ENCODE data around the gene STAT5B. TPM values are rescaled to one million over a fixed set of nuclear protein-coding genes. Genes with fewer than 3 reads are reported as not detected.
"Not testable (repeated sequence)": the region's sequence is repeated elsewhere in the genome, so short reads cannot be mapped to it uniquely, and the experiment has no call there.

The STAT5B gene
- total RNA-seq, 2 experiments from 2014 or later, result 128 to 129 TPM

DNA sequence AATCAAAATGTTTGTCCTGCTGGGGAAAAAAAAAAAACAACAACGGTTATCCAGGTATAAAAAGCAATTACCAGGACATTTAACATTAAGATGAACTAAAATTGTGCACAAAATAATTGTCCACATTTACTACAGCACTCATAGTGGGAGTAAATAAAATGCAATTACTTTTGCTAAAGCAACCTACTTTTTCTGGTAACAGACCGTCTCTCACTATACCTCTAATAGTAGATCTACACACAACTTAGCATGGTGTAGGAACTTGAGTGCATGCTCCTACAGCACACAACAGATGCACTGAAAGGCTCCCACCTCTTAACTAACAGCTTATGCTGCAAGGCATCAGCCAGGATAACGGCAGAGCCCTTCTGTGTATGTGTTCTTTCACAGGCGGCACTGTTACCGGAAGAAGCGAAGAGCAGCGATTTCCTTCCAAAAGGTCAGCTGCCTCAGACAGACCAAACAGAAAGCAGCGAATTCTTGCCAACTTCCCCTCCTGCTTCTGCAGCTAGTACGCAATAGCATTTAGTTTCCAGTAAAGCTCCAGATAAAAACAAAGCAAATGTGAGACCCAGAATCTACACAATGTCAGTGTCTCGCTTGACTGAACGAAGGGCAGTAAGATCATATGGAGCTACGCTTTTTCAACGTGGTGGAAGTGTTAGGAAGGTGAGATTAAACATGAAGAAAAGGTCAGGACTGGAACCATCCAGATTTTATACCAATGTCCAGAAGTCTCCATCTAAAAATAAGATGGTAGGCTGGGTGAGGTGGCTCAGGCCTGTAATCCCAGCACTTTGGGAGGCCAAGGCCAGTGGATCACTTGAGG, 27.6 kb downstream of the STAT5B start:
- CTCF ChIA-PET, result interaction anchor here (0.7 to 3.8 kb wide), 15 partner anchors 10 to 74 kb away, joined by 3 to 25 read pairs (median 4); no protein-coding TSS in a partner anchor
- POLR2A ChIA-PET, result interaction anchor here (0.6 to 6.0 kb wide), 14 partner anchors 10 to 558 kb away, joined by 3 to 136 read pairs (median 4); partner anchors contain the start of genes STAT5A and STAT5B
- Mint-ChIP-seq H3K27me3 (no peaks in the 10 kb centered on the region), H3K9me3 (no peaks in the 10 kb centered on the region), H3K4me3 (peak overlapping the region; percentile 77), H3K36me3 (ENCODE audit: low read depth) (peaks cover 18% of the 10 kb centered on the region), H3K4me1 (ENCODE audit: low read depth) (peaks cover 69% of the 10 kb centered on the region), H3K27ac (peak overlapping the region; percentile 98)
- intact Hi-C loops (cut with micrococcal nuclease), result loop anchor here (2.0 kb wide), 1 partner anchor 20 kb away; no protein-coding TSS in a partner anchor
- DNase-seq, result peak; percentile 88
- TF ChIP-seq, protein P1, sequence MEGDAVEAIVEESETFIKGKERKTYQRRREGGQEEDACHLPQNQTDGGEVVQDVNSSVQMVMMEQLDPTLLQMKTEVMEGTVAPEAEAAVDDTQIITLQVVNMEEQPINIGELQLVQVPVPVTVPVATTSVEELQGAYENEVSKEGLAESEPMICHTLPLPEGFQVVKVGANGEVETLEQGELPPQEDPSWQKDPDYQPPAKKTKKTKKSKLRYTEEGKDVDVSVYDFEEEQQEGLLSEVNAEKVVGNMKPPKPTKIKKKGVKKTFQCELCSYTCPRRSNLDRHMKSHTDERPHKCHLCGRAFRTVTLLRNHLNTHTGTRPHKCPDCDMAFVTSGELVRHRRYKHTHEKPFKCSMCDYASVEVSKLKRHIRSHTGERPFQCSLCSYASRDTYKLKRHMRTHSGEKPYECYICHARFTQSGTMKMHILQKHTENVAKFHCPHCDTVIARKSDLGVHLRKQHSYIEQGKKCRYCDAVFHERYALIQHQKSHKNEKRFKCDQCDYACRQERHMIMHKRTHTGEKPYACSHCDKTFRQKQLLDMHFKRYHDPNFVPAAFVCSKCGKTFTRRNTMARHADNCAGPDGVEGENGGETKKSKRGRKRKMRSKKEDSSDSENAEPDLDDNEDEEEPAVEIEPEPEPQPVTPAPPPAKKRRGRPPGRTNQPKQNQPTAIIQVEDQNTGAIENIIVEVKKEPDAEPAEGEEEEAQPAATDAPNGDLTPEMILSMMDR (IDR thresholded peaks at IDR 0.05), result no peak
- peak; percentile 86 for ATAC-seq

DNA sequence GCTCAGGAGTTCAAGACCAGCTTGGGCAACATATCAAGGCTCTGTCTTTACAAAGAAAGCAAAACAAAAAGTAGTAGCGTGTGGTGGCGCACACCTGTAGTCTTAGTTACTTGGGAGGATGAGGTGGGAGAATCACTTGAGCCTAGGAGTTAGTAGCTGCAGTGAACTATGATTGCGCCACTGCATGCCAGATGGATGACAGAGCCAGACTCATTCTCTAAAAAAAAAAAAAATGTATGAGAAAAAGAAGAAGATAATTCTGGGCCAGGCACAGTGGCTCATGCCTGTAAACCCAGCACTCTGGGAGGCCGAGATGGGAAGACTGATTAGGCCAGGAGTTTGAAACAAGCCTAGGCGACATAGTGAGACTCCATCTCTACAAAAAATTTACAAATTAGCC, 28.5 kb downstream of the STAT5B start:
- DNase-seq, result no peak

DNA sequence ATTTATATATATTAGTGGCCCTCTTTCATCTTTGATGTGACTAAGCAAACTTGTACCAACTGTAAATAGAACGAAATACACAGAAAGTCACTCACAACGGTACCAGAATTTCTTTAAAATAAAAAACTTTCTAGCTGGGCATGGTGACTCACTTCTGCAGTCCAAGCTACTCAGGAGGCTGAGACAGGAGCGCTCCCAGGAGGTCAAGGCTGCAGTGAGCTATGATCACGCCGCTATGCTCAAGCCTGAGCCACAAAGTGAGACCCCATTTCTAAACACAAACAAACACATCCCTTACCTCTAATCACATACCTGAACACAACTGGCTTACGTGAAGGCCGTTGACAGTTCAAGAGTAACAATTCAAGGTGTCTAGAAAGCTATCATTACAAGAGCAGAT, 29.7 kb downstream of the STAT5B start:
- H3K27me3 Mint-ChIP-seq, result no peaks in the 10 kb centered on the region
- POLR2A ChIA-PET, result interaction anchor here (0.5 to 6.0 kb wide), 7 partner anchors 8 to 226 kb away, joined by 3 to 136 read pairs (median 4); partner anchors contain the start of genes STAT5A and STAT5B
- H3K27ac Mint-ChIP-seq, result peak overlapping the region; percentile 98
- H3K4me1 Mint-ChIP-seq (ENCODE audit: low read depth), result peaks cover 59% of the 10 kb centered on the region
- no peaks in the 10 kb centered on the region for H3K9me3 Mint-ChIP-seq
- TF ChIP-seq, protein P1 (IDR thresholded peaks at IDR 0.05), result no peak
- ATAC-seq, result peak; percentile 10
- peak overlapping the region; percentile 39 for H3K4me3 Mint-ChIP-seq
- DNase-seq, result peak; percentile 28
- CTCF ChIA-PET, result interaction anchor here (1.0 to 3.8 kb wide), 5 partner anchors 23 to 159 kb away, joined by 3 to 25 read pairs (median 14); no protein-coding TSS in a partner anchor
- H3K36me3 Mint-ChIP-seq (ENCODE audit: low read depth), result peaks cover 18% of the 10 kb centered on the region
- intact Hi-C loops (cut with micrococcal nuclease), result no loop called here

More for the DNA sequence above, 28.5 kb downstream of the STAT5B start:
- Mint-ChIP-seq H3K27ac (peak overlapping the region; percentile 98), H3K36me3 (ENCODE audit: low read depth) (peaks cover 18% of the 10 kb centered on the region), H3K9me3 (no peaks in the 10 kb centered on the region), H3K4me3 (peak overlapping the region; percentile 77), H3K4me1 (ENCODE audit: low read depth) (peaks cover 64% of the 10 kb centered on the region), H3K27me3 (no peaks in the 10 kb centered on the region)
- TF ChIP-seq, protein P1 (IDR thresholded peaks at IDR 0.05), result no peak
- POLR2A ChIA-PET, result interaction anchor here (0.6 to 6.0 kb wide), 9 partner anchors 11 to 158 kb away, joined by 4 to 136 read pairs (median 5); partner anchors contain the start of genes STAT5A and STAT5B
- intact Hi-C loops (cut with micrococcal nuclease), result loop anchor here (2.0 kb wide), 1 partner anchor 21 kb away; no protein-coding TSS in a partner anchor
- no peak for ATAC-seq
- CTCF ChIA-PET, result interaction anchor here (0.7 to 3.8 kb wide), 10 partner anchors 10 to 155 kb away, joined by 3 to 25 read pairs (median 4); no protein-coding TSS in a partner anchor

DNA sequence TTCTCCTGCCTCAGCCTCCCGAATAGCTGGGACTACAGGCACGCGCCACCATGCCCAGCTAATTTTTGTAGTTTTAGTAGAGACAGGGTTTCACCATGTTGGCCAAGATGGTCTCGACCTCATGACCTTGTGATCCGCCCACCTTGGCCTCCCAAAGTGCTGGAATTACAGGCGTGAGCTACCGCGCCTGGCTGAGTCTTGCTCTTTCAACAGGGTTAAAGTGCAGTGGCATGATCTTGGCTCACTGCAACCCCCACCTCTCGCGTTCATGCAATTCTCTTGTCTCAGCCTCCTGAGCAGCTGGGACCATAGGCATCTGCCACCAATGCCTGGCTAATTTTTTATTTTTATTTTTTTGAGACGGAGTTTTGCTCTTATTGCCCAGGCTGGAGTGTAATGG, 31.0 kb downstream of the STAT5B start:
- CTCF ChIA-PET, result interaction anchor here (1.5 kb wide), 1 partner anchor 67 kb away, joined by 3 read pairs; no protein-coding TSS in a partner anchor
- POLR2A ChIA-PET, result interaction anchor here (1.0 to 1.2 kb wide), 2 partner anchors 30 to 44 kb away, joined by 3 to 7 read pairs; partner anchors contain the start of gene STAT5B
- H3K36me3 Mint-ChIP-seq (ENCODE audit: low read depth), result peaks cover 19% of the 10 kb centered on the region
- DNase-seq; ATAC-seq; intact Hi-C loops (cut with micrococcal nuclease); H3K27ac Mint-ChIP-seq; H3K27me3 Mint-ChIP-seq; H3K4me3 Mint-ChIP-seq; H3K9me3 Mint-ChIP-seq: not testable (repeated sequence)
- H3K4me1 Mint-ChIP-seq (ENCODE audit: low read depth), result peaks cover 55% of the 10 kb centered on the region

DNA sequence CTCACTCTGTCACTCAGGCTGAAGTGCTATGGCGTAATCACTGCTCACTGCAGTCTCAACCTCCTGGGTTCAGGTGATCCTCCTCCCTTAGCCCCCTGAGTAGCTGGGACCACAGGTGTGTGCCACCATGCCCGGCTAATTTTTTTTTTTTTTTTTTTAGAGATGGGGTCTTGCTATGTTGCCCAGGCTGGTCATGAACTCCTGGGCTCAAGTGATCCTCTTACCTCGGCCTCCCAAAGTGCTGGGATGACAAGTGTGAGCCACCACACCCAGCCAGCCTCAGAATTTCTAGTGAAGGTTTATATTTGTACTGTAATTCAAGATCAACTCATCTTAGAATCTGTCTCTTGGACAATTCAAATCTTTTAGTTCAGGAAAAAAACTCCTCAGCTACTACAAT, 32.1 kb downstream of the STAT5B start:
- not testable (repeated sequence) for H3K9me3 Mint-ChIP-seq
- ChIA-PET POLR2A (interaction anchor here (0.8 to 1.0 kb wide), 2 partner anchors 10 to 31 kb away, joined by 3 read pairs; partner anchors contain the start of gene STAT5B), CTCF (interaction anchor here (1.5 kb wide), 2 partner anchors 22 to 68 kb away, joined by 3 to 5 read pairs; no protein-coding TSS in a partner anchor)

More for the DNA sequence above, 32.1 kb downstream of the STAT5B start:
- DNase-seq; ATAC-seq; H3K4me3 Mint-ChIP-seq; intact Hi-C loops (cut with micrococcal nuclease); H3K27me3 Mint-ChIP-seq; H3K27ac Mint-ChIP-seq: not testable (repeated sequence)
- Mint-ChIP-seq H3K4me1 (ENCODE audit: low read depth) (peaks cover 46% of the 10 kb centered on the region), H3K36me3 (ENCODE audit: low read depth) (peaks cover 17% of the 10 kb centered on the region)

Measured in activated CD8-positive, alpha-beta T cell treated with anti-CD3 and anti-CD28 coated beads for 36 hours (primary cell).